ENCODE measurements around the gene TRIM7. TPM values are rescaled to one million over a fixed set of nuclear protein-coding genes. Genes with fewer than 3 reads are reported as not detected.
A peak's percentile ranks its signal among the peaks of the same experiment; 100 is the strongest.
"Not testable (repeated sequence)": the region's sequence is repeated elsewhere in the genome, so short reads cannot be mapped to it uniquely, and the experiment has no call there.

Gene TRIM7
- polyA plus RNA-seq, 3 donors = 0.29 to 0.42 (median 0.33) TPM

- no peak for DNase-seq (ENCODE audit: extremely low read depth in 1 of 11, low read depth in 9 of 11, low spot score in 4 of 11)
Measured at GRCh38 chr5:181186986-181187499, 18.0 kb downstream of the TRIM7 start.

- no peak for DNase-seq (ENCODE audit: extremely low read depth in 1 of 11, low read depth in 9 of 11, low spot score in 4 of 11)
Measured at GRCh38 chr5:181186022-181186421, 19.0 kb downstream of the TRIM7 start.

GRCh38 chr5:181185560-181185959, 19.4 kb downstream of the TRIM7 start:
- DNase-seq (ENCODE audit: extremely low read depth in 1 of 11, low read depth in 9 of 11, low spot score in 4 of 11) = no peak

GRCh38 chr5:181184845-181185216, 20.2 kb downstream of the TRIM7 start:
- no peak for DNase-seq (ENCODE audit: extremely low read depth in 1 of 11, low read depth in 9 of 11, low spot score in 4 of 11)

GRCh38 chr5:181182651-181183050, 22.3 kb downstream of the TRIM7 start:
- DNase-seq (ENCODE audit: extremely low read depth in 1 of 11, low read depth in 9 of 11, low spot score in 4 of 11) = no peak

GRCh38 chr5:181181650-181182565, 23.1 kb downstream of the TRIM7 start:
- peak in 2 of 11 donors; percentile 48 to 55 for DNase-seq (ENCODE audit: extremely low read depth in 1 of 11, low read depth in 9 of 11, low spot score in 4 of 11)

GRCh38 chr5:181177559-181177958, 27.4 kb downstream of the TRIM7 start:
- DNase-seq (ENCODE audit: extremely low read depth in 1 of 11, low read depth in 9 of 11, low spot score in 4 of 11) = not testable (repeated sequence)

- no peak for DNase-seq (ENCODE audit: extremely low read depth in 1 of 11, low read depth in 9 of 11, low spot score in 4 of 11)
Measured at GRCh38 chr5:181176254-181176952, 28.6 kb downstream of the TRIM7 start.

- no peak for DNase-seq (ENCODE audit: extremely low read depth in 1 of 11, low read depth in 9 of 11, low spot score in 4 of 11)
Measured at GRCh38 chr5:181173420-181174342, 31.3 kb downstream of the TRIM7 start.

- no peak for DNase-seq (ENCODE audit: extremely low read depth in 1 of 11, low read depth in 9 of 11, low spot score in 4 of 11)
Measured at GRCh38 chr5:181173027-181173419, 32.0 kb downstream of the TRIM7 start.

GRCh38 chr5:181171782-181172181, 33.2 kb downstream of the TRIM7 start:
- no peak for DNase-seq (ENCODE audit: extremely low read depth in 1 of 11, low read depth in 9 of 11, low spot score in 4 of 11)

GRCh38 chr5:181170996-181171395, 34.0 kb downstream of the TRIM7 start:
- no peak for DNase-seq (ENCODE audit: extremely low read depth in 1 of 11, low read depth in 9 of 11, low spot score in 4 of 11)

GRCh38 chr5:181170237-181170825, 34.7 kb downstream of the TRIM7 start:
- no peak for DNase-seq (ENCODE audit: extremely low read depth in 1 of 11, low read depth in 9 of 11, low spot score in 4 of 11)

GRCh38 chr5:181169459-181170236, 35.3 kb downstream of the TRIM7 start:
- peak in 1 of 11 donors; percentile 29 for DNase-seq (ENCODE audit: extremely low read depth in 1 of 11, low read depth in 9 of 11, low spot score in 4 of 11)

GRCh38 chr5:181168595-181169118, 36.3 kb downstream of the TRIM7 start:
- DNase-seq (ENCODE audit: extremely low read depth in 1 of 11, low read depth in 9 of 11, low spot score in 4 of 11) = no peak

- no peak for DNase-seq (ENCODE audit: extremely low read depth in 1 of 11, low read depth in 9 of 11, low spot score in 4 of 11)
Measured at GRCh38 chr5:181167814-181168488, 37.0 kb downstream of the TRIM7 start.
